ENCODE data around the gene DOP1B. TPM values are rescaled to one million over a fixed set of nuclear protein-coding genes. Genes with fewer than 3 reads are reported as not detected.
"Not testable (repeated sequence)": the region's sequence is repeated elsewhere in the genome, so short reads cannot be mapped to it uniquely, and the experiment has no call there.

DOP1B gene, protein sequence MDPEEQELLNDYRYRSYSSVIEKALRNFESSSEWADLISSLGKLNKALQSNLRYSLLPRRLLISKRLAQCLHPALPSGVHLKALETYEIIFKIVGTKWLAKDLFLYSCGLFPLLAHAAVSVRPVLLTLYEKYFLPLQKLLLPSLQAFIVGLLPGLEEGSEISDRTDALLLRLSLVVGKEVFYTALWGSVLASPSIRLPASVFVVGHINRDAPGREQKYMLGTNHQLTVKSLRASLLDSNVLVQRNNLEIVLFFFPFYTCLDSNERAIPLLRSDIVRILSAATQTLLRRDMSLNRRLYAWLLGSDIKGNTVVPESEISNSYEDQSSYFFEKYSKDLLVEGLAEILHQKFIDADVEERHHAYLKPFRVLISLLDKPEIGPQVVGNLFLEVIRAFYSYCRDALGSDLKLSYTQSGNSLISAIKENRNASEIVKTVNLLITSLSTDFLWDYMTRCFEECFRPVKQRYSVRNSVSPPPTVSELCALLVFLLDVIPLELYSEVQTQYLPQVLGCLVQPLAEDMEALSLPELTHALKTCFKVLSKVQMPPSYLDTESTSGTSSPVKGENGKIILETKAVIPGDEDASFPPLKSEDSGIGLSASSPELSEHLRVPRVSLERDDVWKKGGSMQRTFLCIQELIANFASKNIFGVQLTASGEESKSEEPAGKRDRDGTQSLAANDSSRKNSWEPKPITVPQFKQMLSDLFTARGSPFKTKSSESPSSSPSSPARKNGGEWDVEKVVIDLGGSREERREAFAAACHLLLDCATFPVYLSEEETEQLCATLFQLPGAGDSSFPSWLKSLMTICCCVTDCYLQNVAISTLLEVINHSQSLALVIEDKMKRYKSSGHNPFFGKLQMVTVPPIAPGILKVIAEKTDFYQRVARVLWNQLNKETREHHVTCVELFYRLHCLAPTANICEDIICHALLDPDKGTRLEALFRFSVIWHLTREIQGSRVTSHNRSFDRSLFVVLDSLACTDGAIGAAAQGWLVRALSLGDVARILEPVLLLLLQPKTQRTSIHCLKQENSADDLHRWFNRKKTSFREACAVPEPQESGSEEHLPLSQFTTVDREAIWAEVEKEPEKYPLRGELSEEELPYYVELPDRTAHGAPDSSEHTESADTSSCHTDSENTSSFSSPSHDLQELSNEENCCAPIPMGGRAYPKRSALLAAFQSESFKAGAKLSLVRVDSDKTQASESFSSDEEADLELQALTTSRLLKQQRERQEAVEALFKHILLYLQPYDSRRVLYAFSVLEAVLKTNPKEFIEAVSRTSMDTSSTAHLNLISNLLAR (N-terminal part only)
- total RNA-seq, result 7.6 TPM
- long read RNA-seq, partial matches to known transcripts, result 8 of 10 reads
- long read RNA-seq, other reads (novel, unspliced or antisense), result 2 of 10 reads

DNA sequence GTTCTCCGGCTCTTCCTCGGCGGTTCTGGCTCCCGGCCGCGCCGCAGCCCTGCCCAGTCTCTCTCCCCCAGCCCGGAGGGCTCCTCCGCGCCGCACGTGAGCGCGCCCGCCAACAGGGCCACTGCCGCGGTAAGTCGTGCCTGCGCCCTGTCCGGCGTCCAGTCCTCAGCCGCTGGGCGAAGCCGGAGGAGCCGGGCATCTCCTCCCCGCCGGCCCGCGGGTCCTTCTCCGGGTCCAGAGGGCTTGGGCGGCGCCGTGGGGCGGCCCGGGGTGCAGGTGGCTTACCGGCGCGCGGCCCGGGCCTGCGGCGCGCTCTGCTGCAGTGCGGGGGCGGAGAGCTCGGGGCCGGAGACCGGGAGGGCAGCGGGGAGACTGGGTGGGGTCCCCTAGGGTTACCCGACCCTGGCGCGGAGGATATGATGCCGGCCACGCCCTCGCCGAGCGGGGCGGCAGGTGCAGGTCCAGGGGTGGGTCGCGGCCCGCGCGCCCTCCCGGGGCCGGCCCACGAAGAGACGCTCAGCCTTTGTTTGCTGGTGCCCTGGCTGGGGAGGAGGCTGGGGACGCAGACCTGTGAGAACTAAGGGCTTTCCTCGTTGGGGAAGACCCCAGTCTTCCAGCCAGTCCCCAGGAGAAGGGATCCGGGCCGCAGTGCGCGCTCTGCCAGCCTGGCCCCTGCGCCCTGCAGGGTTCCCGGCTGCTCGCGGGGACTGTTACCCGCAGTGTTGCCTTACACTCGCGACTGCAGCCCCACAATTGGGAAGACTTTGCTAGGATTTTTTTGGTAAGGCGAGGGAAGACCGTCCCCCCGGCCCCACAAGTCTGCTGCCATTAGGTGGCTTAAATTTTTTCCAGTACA, at the start of gene DOP1B:
DOP1B (plus strand) TSS at position 10 of the 856 bp plus-strand sequence. CDS start 7,910 bp downstream, outside the sequence.
- intact Hi-C loops (cut with DNase I), result loop anchor here (1.0 to 5.0 kb wide), 2 partner anchors 31 to 165 kb away; partner anchors contain the start of gene MORC3
- DNase-seq (ENCODE audit: low spot score), result peak; percentile 77

- intact Hi-C loops (cut with DNase I), result loop anchor here (5.0 kb wide), 1 partner anchor 48 kb away; the partner anchor contains the start of gene SETD4
- DNase-seq (ENCODE audit: low spot score), result no peak
Measured at GRCh38 chr21:36109868-36110267, 46.8 kb upstream of the DOP1B start.

DNA sequence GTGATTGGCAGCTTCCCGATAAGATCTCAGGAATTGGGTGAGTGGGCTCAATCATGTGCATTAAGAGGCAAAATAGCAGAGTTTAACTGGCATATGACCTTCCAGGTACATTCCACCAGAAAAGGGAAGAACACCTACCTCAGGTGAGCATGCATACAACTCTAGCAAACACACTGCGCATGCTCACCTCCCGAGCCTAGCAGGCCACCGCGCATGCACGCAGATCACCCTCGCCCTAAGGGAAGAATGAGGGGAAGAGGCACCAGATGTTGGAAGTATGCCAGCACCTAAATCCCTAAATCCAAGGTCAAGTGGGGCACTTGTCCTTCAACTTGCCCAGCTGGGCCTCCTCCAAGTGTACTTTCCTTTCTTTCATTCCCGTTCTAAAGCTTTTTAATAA, 45.4 kb upstream of the DOP1B start:
- intact Hi-C loops (cut with DNase I), result loop anchor here (5.0 kb wide), 1 partner anchor 49 kb away; the partner anchor contains the start of gene SETD4
- no peak for DNase-seq (ENCODE audit: low spot score)

- intact Hi-C loops (cut with DNase I), result loop anchor here (5.0 kb wide), 1 partner anchor 52 kb away; the partner anchor contains the start of gene SETD4
- DNase-seq (ENCODE audit: low spot score), result no peak
Measured at GRCh38 chr21:36113647-36114428, 42.8 kb upstream of the DOP1B start.

- intact Hi-C loops (cut with DNase I), result no loop called here
- no peak for DNase-seq (ENCODE audit: low spot score)
Measured at GRCh38 chr21:36115138-36115730, 41.4 kb upstream of the DOP1B start.

DNA sequence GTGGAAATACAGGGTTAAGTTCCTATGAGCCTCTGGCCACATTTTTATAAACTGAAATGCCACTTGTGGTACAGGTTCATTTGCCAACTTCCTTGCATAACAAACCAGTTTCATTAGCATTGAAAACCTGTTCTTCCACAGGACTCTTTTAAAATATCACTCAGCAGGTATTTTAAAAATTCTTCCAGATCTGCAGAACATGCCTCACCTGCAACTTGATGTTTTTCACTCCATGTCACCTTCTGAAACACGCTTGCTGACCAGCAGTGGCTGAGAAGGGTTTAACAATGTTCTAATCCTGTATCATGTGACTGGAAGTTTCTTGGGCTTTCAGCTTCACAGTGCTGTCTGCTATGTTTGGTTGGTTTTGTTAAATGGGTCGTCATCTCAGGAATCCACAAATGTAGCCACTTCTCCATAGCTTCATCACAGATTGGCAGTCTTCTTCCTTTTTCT, 39.3 kb upstream of the DOP1B start:
- no peak for DNase-seq (ENCODE audit: low spot score)
- intact Hi-C loops (cut with DNase I), result no loop called here

DNA sequence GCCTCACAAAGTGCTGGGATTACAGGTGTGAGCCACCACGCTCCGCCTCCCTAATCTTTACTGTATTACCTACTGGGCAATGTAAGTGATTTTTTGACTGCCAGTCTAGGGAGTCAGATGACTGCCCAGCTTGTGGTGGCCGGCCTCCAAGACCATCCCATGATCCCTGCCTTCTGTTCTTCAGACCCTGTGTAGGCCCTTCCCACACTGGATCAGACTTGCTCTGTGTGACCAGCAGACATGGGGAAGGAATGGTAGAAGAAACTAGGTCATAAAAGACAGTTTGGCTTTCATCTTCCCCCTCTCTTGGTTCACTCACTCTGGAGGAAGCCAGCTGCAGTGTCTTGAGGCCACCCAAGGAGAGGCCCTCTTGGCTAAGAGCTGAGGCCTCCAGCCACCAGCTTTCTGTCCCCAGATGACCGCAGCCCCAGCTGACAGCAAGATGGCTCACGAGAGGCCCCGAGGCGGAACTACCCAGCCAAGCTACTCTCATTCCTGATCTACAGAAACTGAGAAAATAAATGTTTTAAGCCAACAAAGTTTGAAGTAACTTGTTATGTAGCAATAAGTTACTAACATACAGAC, 36.2 kb upstream of the DOP1B start:
- no peak for DNase-seq (ENCODE audit: low spot score)
- intact Hi-C loops (cut with DNase I), result no loop called here

DNA sequence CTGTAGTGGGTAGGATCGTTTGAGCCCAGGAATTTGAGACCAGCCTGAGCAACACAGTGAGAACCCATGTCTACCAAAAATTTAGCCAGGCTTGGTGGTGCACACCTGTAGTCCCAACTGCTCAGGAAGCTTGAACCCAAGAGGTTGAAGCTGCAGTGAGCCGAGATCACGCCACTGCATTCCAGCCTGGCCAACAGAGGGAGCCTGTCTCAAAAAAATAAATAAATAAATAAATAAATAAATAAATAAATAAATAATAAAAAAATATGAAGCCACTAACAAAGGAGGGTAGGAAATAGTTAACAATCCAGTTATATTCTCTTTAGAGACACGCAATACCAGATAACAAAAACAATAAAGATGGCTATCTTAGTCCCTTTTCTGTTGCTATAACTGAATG, 33.6 kb upstream of the DOP1B start:
- intact Hi-C loops (cut with DNase I), result no loop called here
- DNase-seq (ENCODE audit: low spot score), result no peak

- no peak for DNase-seq (ENCODE audit: low spot score)
- intact Hi-C loops (cut with DNase I), result no loop called here
Measured at GRCh38 chr21:36124395-36124794, 32.2 kb upstream of the DOP1B start.

DNA sequence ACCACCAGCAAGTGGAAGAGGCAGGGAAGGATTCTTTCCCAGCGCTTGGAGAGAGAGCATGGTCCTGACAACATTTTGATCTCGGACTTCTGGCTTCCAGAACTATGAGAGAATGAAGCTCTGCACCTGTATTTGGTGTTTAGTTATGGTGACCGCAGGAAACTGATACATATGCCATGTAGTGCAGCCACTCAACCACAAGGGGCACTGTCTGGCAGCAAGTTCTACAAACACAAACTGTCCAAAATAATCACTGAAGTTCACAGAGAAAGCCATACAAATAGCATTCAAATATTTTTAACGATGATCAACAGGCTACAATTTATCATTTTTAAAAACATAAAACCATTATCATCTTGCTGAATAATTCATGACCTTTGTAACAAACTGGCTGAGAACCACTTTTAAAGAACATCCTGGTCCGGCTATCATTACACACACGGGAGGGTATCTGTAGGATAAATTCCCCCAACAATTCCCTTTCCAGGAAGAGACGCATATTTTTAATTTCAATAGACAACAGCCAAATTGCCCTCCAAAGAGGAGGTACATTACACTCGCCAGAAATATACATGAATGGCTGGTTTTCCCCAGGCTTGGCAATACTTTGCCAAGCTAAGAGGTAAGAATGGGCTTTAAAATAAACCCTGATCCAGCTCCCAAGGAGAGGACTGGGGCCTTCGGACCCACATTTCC, 31.0 kb upstream of the DOP1B start:
- intact Hi-C loops (cut with DNase I), result no loop called here

GRCh38 chr21:36126208-36126565, 30.4 kb upstream of the DOP1B start:
- no peak for DNase-seq (ENCODE audit: low spot score)
- intact Hi-C loops (cut with DNase I), result no loop called here

More for the DNA sequence above, 31.0 kb upstream of the DOP1B start:
- DNase-seq (ENCODE audit: low spot score), result no peak

DNA sequence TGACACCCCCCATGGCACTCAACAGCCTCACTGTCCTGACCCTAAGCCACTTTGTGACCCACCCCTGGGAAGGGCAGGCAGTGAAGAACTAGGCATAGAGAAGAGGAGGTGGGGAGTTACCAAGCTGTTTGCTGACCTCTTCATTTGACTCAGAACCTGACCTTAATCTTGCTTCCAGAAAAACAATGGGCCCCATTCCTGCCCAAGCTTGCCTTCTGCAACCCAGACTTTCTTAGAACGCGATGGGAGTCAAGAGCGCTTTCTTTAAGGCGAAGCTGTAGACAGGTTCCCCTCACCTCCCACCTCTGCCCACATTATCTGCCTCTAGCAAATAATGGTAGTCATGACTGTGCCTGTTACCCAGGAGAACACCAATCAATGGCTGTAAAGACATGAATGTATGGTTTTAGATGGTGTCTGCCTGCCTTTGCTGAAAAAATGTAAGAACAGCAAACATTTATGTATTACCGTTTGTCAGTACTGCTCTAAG, 30.0 kb upstream of the DOP1B start:
- DNase-seq (ENCODE audit: low spot score), result no peak
- intact Hi-C loops (cut with DNase I), result no loop called here

- intact Hi-C loops (cut with DNase I), result no loop called here
- DNase-seq (ENCODE audit: low spot score), result no peak
Measured at GRCh38 chr21:36127250-36127904, 29.2 kb upstream of the DOP1B start.

GRCh38 chr21:36127977-36128376, 28.6 kb upstream of the DOP1B start:
- no peak for DNase-seq (ENCODE audit: low spot score)
- intact Hi-C loops (cut with DNase I), result no loop called here

GRCh38 chr21:36129219-36129618, 27.4 kb upstream of the DOP1B start:
- intact Hi-C loops (cut with DNase I), result no loop called here
- no peak for DNase-seq (ENCODE audit: low spot score)

DNA sequence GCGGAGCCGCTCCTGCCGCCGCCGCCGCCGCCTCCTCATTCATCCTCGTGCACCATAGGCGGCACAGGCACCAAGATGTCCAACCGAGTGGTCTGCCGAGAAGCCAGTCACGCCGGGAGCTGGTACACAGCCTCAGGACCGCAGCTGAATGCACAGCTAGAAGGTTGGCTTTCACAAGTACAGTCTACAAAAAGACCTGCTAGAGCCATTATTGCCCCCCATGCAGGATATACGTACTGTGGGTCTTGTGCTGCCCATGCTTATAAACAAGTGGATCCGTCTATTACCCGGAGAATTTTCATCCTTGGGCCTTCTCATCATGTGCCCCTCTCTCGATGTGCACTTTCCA, 26.2 kb upstream of the DOP1B start:
- intact Hi-C loops (cut with DNase I); DNase-seq (ENCODE audit: low spot score): not testable (repeated sequence)
